Psoas muscle (tissue), 8 donors: ENCODE results near the gene EPB41. TPM values are rescaled to one million over a fixed set of nuclear protein-coding genes. Genes with fewer than 3 reads are reported as not detected.

ENCODE experiments used
- ATAC-seq, 4 donors: fragments of 200-7000 bp; cut with Tn5 transposase; one replicate each; pipeline ENCODE4 v1.9.1; 2020; ENCODE audit warnings: moderate library complexity in 3 of 4, mild to moderate bottlenecking in 2 of 4
- DNase-seq, 2 donors: peaks; one replicate each; pipeline ENCODE4 v3.0.0-alpha.2; 2020
- H3K27ac ChIP-seq: fragments of 200-600 bp; one replicate; pipeline ENCODE4 v1.8.0; 2022
- H3K27me3 ChIP-seq, 3 donors: fragments of 200-600 bp in 1 of 3; one replicate each; pipeline versions ENCODE4 v1.6.1 to v1.8.0; 2013 to 2022; ENCODE audit warnings: low read length in 2 of 3, mild to moderate bottlenecking in 2 of 3, moderate library complexity in 1 of 3; ENCODE audit not compliant: insufficient read depth in 3 of 3
- H3K36me3 ChIP-seq, 2 donors: fragments of 200-600 bp in 1 of 2; one replicate each; pipeline versions ENCODE4 v1.6.1 to v1.8.0; 2013 to 2022; ENCODE audit warnings: low read depth in 1 of 2, mild to moderate bottlenecking in 1 of 2, moderate library complexity in 1 of 2; ENCODE audit not compliant: insufficient read depth in 1 of 2
- H3K4me1 ChIP-seq: fragments of 200-600 bp; one replicate; pipeline ENCODE4 v1.8.0; 2022
- H3K4me3 ChIP-seq: fragments of 200-600 bp; one replicate; pipeline ENCODE4 v1.8.0; 2022; ENCODE audit warnings: mild to moderate bottlenecking
- H3K9me3 ChIP-seq: fragments of 200-600 bp; one replicate; pipeline ENCODE4 v1.8.0; 2022
- WGBS, 3 donors: extraction: QIAGEN DNeasy Blood & Tissue Kit; methylation state at CpG; one replicate each; pipeline versions ENCODE4 v1.1.6 to v1.1.7; 2013; 5-methylcytosine and 5-hydroxymethylcytosine counted together
- intact Hi-C, 2 donors: fragments of 100-400 bp; cut with DNase I; formaldehyde crosslinking; loops; one replicate each; pipeline versions ENCODE4 v1.11.0 to v1.14.2; 2022
- polyA plus RNA-seq, 3 donors: library from polyadenylated mRNA; stranded (reverse); fragments of 200-250 nt; gene quantifications; one replicate each; pipeline ENCODE4 v1.2.3, GENCODE V29; 2013
- total RNA-seq, 4 donors: library from RNA; stranded (reverse); fragmentation: NEBNext Ultra II Directional in 2 of 4; extraction: Animal tissue kit (Norgen Biotek cat#: 25700) in 2 of 4; gene quantifications; one replicate each; pipeline versions ENCODE4 v1.2.1 to v1.2.4, GENCODE V29; 2021 to 2023
- TF ChIP-seq, protein P1 (sequence below): fragments of 200-600 bp; IDR thresholded peaks from one replicate; pipeline ENCODE4 v1.8.0; 2022; ENCODE audit warnings: antibody characterized with exemption
- donor health status: healthy with polysubstance abuse.
- donor health status: DM: no; HTN: no; CAD: no; lungs with moderate emphysema.
- donor health status: Bipolar disorder and iron deficiency.
- donor health status: healthy.
- donor health status: DM: yes; HTN: yes; CAD: no.
- donor health status: DM: no; HTN: no; CAD: no.
- donor health status: DM: no; HTN: no; CAD: no.
- donor health status: DM: yes; HTN: yes; CAD: no.

The EPB41 gene
- total and polyA plus RNA-seq, 7 donors, result 2.0 to 28.2 (median 18.0) TPM

DNA sequence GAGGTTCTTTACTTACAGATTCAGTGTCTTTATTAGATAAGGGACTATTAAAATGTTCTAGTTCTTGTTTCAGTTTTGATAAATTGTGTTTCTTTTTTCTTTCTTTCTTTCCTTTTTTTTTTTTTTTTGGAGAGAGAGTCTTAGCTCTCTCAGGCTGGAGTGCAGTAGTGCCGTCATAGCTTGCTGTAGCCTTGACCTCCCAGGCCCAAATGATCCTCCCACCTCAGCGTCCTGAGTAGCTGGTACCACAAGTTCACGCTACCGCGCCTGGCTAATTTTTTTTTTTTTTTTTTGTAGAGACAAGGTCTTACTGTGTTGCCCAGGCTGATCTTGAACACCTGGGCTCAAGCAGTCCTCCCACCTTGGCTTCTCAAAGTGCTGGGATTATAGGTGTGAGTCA is 132.8 kb downstream of the EPB41 start:
- Histone ChIP-seq H3K27me3 (no peaks in the 10 kb centered on the region), H3K4me1 (peaks cover 5% of the 10 kb centered on the region), H3K9me3 (no peaks in the 10 kb centered on the region), H3K27ac (no peak overlapping the region), H3K36me3 (peaks cover 0 to 16% of the 10 kb centered on the region in 2 donors), H3K4me3 (no peak overlapping the region)
- no peak for ATAC-seq
- intact Hi-C loops, result no loop called here
- 89 to 100% (median 98%) methylated on average over 5 of the region's 5 CpGs for WGBS, 3 donors
- TF ChIP-seq, protein P1, sequence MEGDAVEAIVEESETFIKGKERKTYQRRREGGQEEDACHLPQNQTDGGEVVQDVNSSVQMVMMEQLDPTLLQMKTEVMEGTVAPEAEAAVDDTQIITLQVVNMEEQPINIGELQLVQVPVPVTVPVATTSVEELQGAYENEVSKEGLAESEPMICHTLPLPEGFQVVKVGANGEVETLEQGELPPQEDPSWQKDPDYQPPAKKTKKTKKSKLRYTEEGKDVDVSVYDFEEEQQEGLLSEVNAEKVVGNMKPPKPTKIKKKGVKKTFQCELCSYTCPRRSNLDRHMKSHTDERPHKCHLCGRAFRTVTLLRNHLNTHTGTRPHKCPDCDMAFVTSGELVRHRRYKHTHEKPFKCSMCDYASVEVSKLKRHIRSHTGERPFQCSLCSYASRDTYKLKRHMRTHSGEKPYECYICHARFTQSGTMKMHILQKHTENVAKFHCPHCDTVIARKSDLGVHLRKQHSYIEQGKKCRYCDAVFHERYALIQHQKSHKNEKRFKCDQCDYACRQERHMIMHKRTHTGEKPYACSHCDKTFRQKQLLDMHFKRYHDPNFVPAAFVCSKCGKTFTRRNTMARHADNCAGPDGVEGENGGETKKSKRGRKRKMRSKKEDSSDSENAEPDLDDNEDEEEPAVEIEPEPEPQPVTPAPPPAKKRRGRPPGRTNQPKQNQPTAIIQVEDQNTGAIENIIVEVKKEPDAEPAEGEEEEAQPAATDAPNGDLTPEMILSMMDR, result no peak
- DNase-seq, result no peak

DNA sequence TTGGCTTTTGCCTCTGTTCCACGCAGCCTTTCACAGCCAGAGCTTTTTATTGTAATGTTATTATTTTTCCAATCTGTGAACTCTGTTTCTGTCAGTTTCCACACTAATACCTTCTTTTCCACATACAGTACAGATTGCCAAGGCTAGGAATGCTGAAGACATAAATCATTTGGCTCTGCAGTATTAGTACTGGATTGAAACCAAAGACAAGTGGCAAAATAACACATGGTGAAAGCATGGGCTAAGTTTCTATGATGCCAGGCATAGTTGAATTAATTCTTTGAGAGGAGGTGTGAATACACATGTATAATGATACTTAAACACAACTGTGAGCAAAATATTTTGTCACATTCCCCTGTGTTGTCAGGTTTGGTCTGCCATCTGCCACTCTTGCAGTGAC is 135.8 kb downstream of the EPB41 start:
- Histone ChIP-seq H3K9me3 (no peaks in the 10 kb centered on the region), H3K27ac (no peak overlapping the region), H3K4me1 (peaks cover 2% of the 10 kb centered on the region), H3K27me3 (no peaks in the 10 kb centered on the region), H3K36me3 (peaks cover 0 to 32% of the 10 kb centered on the region in 2 donors), H3K4me3 (no peak overlapping the region)
- 56 to 78% (median 75%) methylated on average over 1 of the region's 1 CpG for WGBS, 3 donors
- DNase-seq, result no peak
- TF ChIP-seq, protein P1, result no peak
- intact Hi-C loops, result no loop called here
- ATAC-seq, result peak in 1 of 4 donors; percentile 19

DNA sequence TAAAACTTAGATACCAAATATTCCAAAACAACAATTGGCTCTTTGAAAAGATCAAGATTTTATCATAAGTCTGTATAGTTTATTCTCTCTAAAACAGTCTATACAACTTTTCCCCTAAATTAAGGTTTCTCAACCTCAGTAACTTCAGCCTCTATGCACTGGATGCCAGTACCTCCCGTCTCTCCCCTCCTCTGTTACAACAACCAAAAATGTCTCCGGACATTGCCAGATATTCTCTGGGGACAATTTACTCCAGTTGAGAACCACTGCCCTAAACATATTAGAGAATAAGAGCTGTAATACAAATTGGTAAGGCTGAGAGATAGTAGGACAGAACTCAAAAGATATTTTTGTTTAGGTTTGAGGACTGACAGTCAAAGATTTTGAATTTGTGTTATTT is 137.7 kb downstream of the EPB41 start:
- TF ChIP-seq, protein P1, result no peak
- intact Hi-C loops, result no loop called here
- 45 to 73% (median 63%) methylated on average over 2 of the region's 2 CpGs for WGBS, 3 donors
- no peak for ATAC-seq
- H3K4me3 ChIP-seq, result no peak overlapping the region
- H3K27me3 ChIP-seq, result no peaks in the 10 kb centered on the region
- no peak for DNase-seq
- H3K36me3 ChIP-seq, result peaks cover 0 to 34% of the 10 kb centered on the region in 2 donors
- peaks cover 2% of the 10 kb centered on the region for H3K4me1 ChIP-seq
- no peaks in the 10 kb centered on the region for H3K9me3 ChIP-seq
- H3K27ac ChIP-seq, result no peak overlapping the region

DNA sequence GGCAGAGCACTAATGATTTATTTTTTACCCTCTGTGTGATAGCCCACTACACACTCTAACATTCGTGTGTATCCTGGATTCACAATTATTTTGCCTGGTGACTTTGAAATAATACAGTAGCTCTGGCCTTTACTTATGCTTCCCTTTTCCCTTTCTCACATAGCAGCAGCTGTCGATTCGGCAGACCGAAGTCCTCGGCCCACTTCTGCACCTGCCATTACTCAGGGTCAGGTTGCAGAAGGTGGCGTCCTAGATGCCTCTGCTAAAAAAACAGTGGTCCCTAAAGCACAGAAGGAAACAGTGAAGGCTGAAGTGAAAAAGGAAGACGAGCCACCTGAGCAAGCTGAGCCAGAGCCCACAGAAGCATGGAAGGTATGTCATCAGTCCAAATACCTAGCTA is 138.6 kb downstream of the EPB41 start:
- ATAC-seq, result no peak
- H3K9me3 ChIP-seq, result no peaks in the 10 kb centered on the region
- WGBS, 3 donors, result 60 to 80% (median 78%) methylated on average over 7 of the region's 7 CpGs
- H3K36me3 ChIP-seq, result peaks cover 0 to 34% of the 10 kb centered on the region in 2 donors
- intact Hi-C loops, result no loop called here
- peaks cover 2% of the 10 kb centered on the region for H3K4me1 ChIP-seq
- no peak overlapping the region for H3K4me3 ChIP-seq
- H3K27ac ChIP-seq, result no peak overlapping the region
- DNase-seq, result no peak
- H3K27me3 ChIP-seq, result no peaks in the 10 kb centered on the region
- TF ChIP-seq, protein P1, result no peak

DNA sequence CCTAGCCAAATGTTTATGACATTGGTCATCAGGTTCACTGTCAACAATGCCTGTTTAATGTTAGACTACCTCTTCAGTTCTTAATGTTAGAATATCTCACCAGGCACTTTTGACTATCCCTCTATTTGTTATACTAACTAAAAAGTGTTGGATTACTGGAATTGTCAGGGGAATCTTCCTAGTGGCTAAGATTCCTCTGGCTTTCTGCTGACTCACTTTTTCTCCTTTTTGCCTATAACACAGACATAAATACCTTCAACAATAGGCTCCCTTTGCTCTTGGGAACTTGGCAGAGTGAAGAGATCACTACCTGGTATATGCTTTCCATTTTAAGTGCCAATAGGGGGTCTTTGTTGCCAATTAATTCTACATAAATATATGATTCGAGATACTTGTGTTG is 140.8 kb downstream of the EPB41 start:
- Histone ChIP-seq H3K27ac (no peak overlapping the region), H3K36me3 (peaks cover 0 to 47% of the 10 kb centered on the region in 2 donors), H3K9me3 (no peaks in the 10 kb centered on the region), H3K4me1 (peaks cover 2% of the 10 kb centered on the region), H3K27me3 (no peaks in the 10 kb centered on the region), H3K4me3 (no peak overlapping the region)
- no peak for DNase-seq
- ATAC-seq, result no peak
- intact Hi-C loops, result no loop called here
- TF ChIP-seq, protein P1, result no peak
- WGBS, 3 donors, result 96 to 100% (median 97%) methylated on average over 1 of the region's 1 CpG
